ENCODE data around the gene HUS1B. TPM values are rescaled to one million over a fixed set of nuclear protein-coding genes. Genes with fewer than 3 reads are reported as not detected.

Gene HUS1B
- polyA plus RNA-seq, 1 experiment, result 0.10 TPM

- Histone ChIP-seq H3K9me3 (ENCODE audit: control insufficient read depth, insufficient read depth, low read length) (peaks cover 3% of the 10 kb centered on the region; the same call in 1 of the 2 replicates), H3K27me3 (ENCODE audit: control insufficient read depth, insufficient read depth, low read length) (no peaks in the 10 kb centered on the region), H3K27ac (ENCODE audit: low read depth, low read length) (no peak overlapping the region), H3K4me3 (ENCODE audit: low read depth, low read length) (no peak overlapping the region)
- no peak for DNase-seq (ENCODE audit: low read depth, low spot score)
- ChIA-PET POLR2A (no interaction called here), CTCF (no interaction called here)
- TF ChIP-seq, protein P1, sequence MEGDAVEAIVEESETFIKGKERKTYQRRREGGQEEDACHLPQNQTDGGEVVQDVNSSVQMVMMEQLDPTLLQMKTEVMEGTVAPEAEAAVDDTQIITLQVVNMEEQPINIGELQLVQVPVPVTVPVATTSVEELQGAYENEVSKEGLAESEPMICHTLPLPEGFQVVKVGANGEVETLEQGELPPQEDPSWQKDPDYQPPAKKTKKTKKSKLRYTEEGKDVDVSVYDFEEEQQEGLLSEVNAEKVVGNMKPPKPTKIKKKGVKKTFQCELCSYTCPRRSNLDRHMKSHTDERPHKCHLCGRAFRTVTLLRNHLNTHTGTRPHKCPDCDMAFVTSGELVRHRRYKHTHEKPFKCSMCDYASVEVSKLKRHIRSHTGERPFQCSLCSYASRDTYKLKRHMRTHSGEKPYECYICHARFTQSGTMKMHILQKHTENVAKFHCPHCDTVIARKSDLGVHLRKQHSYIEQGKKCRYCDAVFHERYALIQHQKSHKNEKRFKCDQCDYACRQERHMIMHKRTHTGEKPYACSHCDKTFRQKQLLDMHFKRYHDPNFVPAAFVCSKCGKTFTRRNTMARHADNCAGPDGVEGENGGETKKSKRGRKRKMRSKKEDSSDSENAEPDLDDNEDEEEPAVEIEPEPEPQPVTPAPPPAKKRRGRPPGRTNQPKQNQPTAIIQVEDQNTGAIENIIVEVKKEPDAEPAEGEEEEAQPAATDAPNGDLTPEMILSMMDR (IDR thresholded peaks at IDR 0.05; ENCODE audit: low read depth, low read length), result no peak
Observed at GRCh38 chr6:642805-643204, 14.1 kb downstream of the HUS1B start.

GRCh38 chr6:641225-641985 lies 15.5 kb downstream of the HUS1B start:
- CTCF ChIA-PET, result interaction anchor here (0.6 kb wide), 1 partner anchor 9 kb away, joined by 3 read pairs; no protein-coding TSS in a partner anchor
- TF ChIP-seq, protein P1 (IDR thresholded peaks at IDR 0.05; ENCODE audit: low read depth, low read length), result no peak
- DNase-seq (ENCODE audit: low read depth, low spot score), result no peak
- H3K27me3 ChIP-seq (ENCODE audit: control insufficient read depth, insufficient read depth, low read length), result no peaks in the 10 kb centered on the region
- POLR2A ChIA-PET, result no interaction called here
- no peak overlapping the region for H3K4me3 ChIP-seq (ENCODE audit: low read depth, low read length)
- H3K27ac ChIP-seq (ENCODE audit: low read depth, low read length), result no peak overlapping the region
- H3K9me3 ChIP-seq (ENCODE audit: control insufficient read depth, insufficient read depth, low read length), result peaks cover 3% of the 10 kb centered on the region; the same call in 1 of the 2 replicates

DNA sequence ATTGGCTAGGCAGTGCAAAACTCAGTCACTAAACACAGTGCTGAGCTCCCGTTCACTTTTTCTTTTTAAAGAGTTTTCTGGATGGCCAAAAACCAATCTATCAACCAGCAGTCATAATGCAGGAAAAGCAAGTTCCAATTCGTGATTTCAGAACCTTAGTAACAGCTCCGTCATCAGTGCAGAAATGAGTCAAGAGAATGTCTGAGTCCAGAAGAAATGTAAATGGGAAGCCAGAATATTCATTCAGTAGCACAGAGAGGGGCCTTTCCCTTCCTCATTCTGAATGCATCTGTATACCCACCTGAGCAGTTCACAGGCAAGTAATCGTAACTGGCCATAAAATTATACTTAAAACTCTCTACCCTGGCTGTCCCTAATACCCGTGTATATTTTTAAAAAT lies 20.4 kb downstream of the HUS1B start:
- CTCF ChIA-PET, result interaction anchor here (1.0 to 1.5 kb wide), 4 partner anchors 43 to 800 kb away, joined by 3 to 7 read pairs (median 4); no protein-coding TSS in a partner anchor
- TF ChIP-seq, protein P1 (IDR thresholded peaks at IDR 0.05; ENCODE audit: low read depth, low read length), result no peak
- DNase-seq (ENCODE audit: low read depth, low spot score), result no peak
- no peak overlapping the region for H3K4me3 ChIP-seq (ENCODE audit: low read depth, low read length)
- H3K9me3 ChIP-seq (ENCODE audit: control insufficient read depth, insufficient read depth, low read length), result no peaks in the 10 kb centered on the region
- H3K27ac ChIP-seq (ENCODE audit: low read depth, low read length), result no peak overlapping the region
- H3K27me3 ChIP-seq (ENCODE audit: control insufficient read depth, insufficient read depth, low read length), result no peaks in the 10 kb centered on the region
- POLR2A ChIA-PET, result no interaction called here

DNA sequence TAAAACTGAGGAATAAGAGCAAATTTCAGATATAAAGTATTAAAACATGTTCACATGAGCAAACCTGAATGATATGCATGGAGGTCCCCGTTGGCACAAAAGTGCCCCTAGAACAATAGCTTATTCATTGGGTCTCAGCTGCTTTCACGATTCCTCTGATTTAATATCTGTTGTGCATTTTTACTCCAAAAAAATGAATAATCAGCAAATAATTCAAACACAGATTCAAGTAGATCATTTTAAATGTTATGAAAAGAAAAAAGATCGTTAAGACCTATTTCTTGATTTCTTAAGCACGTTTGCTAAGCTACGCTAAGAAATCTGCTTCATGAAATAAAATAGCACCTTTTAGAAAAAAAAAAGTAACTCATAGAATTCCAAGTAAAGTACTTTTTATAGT lies 21.7 kb downstream of the HUS1B start:
- POLR2A ChIA-PET, result no interaction called here
- no peak for DNase-seq (ENCODE audit: low read depth, low spot score)
- Histone ChIP-seq H3K4me3 (ENCODE audit: low read depth, low read length) (no peak overlapping the region), H3K9me3 (ENCODE audit: control insufficient read depth, insufficient read depth, low read length) (no peaks in the 10 kb centered on the region), H3K27ac (ENCODE audit: low read depth, low read length) (no peak overlapping the region), H3K27me3 (ENCODE audit: control insufficient read depth, insufficient read depth, low read length) (no peaks in the 10 kb centered on the region)
- CTCF ChIA-PET, result interaction anchor here (1.5 kb wide), 2 partner anchors 42 to 790 kb away, joined by 3 to 7 read pairs; no protein-coding TSS in a partner anchor
- TF ChIP-seq, protein P1 (IDR thresholded peaks at IDR 0.05; ENCODE audit: low read depth, low read length), result no peak

DNA sequence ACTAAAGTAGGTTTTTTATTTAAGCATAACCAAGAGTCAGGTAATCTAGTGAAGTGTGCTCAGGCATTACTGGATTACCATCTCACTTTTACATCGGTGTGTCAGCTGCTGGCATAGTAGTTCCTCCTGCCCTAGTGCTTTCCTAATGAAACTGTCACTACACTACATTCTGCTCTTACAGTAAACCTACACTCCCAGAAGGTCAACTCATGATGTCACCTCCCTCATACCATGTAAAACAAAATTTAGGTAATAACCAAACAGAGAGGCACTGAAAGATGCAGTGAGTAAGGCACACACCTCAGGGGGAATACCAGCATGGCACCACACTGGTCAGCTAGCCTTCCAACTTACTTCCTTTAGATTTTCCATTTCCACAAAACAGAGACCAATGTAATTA lies 23.3 kb downstream of the HUS1B start:
- ChIA-PET CTCF (no interaction called here), POLR2A (no interaction called here)
- TF ChIP-seq, protein P1 (IDR thresholded peaks at IDR 0.05; ENCODE audit: low read depth, low read length), result no peak
- Histone ChIP-seq H3K4me3 (ENCODE audit: low read depth, low read length) (no peak overlapping the region), H3K9me3 (ENCODE audit: control insufficient read depth, insufficient read depth, low read length) (no peaks in the 10 kb centered on the region), H3K27me3 (ENCODE audit: control insufficient read depth, insufficient read depth, low read length) (no peaks in the 10 kb centered on the region), H3K27ac (ENCODE audit: low read depth, low read length) (no peak overlapping the region)
- DNase-seq (ENCODE audit: low read depth, low spot score), result no peak
